ENCODE measurements around the gene C3orf38.

Gene C3orf38

GRCh38 chr3:88123526-88123925, 26.2 kb upstream of the C3orf38 start:
- Histone ChIP-seq H3K27ac (replicated peaks) (no peak overlapping the region), H3K4me3 (replicated peaks; ENCODE audit: insufficient read depth, low read length) (no peak overlapping the region), H3K27me3 (ENCODE audit: insufficient read depth, poor library complexity, severe bottlenecking) (no peaks in the 10 kb centered on the region)
- no peak for DNase-seq (ENCODE audit: low read depth in 1 of 2, low spot score in 1 of 2)
- no peak for TF ChIP-seq SPI1 (IDR thresholded peaks at IDR 0.05; ENCODE audit: borderline replicate concordance, low read depth)
- no peak for TF ChIP-seq CTCF (IDR thresholded peaks at IDR 0.05; ENCODE audit: insufficient read depth, low read length)
- TF ChIP-seq, protein P1, sequence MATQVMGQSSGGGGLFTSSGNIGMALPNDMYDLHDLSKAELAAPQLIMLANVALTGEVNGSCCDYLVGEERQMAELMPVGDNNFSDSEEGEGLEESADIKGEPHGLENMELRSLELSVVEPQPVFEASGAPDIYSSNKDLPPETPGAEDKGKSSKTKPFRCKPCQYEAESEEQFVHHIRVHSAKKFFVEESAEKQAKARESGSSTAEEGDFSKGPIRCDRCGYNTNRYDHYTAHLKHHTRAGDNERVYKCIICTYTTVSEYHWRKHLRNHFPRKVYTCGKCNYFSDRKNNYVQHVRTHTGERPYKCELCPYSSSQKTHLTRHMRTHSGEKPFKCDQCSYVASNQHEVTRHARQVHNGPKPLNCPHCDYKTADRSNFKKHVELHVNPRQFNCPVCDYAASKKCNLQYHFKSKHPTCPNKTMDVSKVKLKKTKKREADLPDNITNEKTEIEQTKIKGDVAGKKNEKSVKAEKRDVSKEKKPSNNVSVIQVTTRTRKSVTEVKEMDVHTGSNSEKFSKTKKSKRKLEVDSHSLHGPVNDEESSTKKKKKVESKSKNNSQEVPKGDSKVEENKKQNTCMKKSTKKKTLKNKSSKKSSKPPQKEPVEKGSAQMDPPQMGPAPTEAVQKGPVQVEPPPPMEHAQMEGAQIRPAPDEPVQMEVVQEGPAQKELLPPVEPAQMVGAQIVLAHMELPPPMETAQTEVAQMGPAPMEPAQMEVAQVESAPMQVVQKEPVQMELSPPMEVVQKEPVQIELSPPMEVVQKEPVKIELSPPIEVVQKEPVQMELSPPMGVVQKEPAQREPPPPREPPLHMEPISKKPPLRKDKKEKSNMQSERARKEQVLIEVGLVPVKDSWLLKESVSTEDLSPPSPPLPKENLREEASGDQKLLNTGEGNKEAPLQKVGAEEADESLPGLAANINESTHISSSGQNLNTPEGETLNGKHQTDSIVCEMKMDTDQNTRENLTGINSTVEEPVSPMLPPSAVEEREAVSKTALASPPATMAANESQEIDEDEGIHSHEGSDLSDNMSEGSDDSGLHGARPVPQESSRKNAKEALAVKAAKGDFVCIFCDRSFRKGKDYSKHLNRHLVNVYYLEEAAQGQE (IDR thresholded peaks at IDR 0.05; ENCODE audit: insufficient replicate concordance, low read depth): no peak
- TF ChIP-seq GABPA (IDR thresholded peaks at IDR 0.05; ENCODE audit: low read depth): no peak
- no peak for TF ChIP-seq POLR2AphosphoS5 (IDR thresholded peaks at IDR 0.05; ENCODE audit: low read depth)

DNA sequence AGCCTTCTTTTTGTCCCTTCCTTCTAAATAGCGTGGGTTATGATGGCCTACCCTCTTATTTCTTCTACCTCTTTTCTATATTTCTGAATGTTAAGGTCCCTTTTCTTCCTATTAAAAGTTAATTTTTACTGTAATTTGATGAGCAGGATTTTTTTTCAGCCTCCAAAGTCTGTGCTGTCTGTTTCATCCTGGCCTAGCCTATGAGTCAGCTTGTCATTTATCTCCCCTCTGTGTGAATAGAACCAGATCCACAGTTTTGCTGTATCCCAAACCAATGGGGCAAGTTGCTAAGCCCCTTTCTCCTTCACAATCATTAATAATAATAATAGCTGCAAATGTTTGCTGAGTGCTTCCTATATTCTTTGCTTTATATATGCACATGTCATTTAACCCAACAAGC, 18.1 kb upstream of the C3orf38 start:
- DNase-seq (ENCODE audit: low read depth in 1 of 2, low spot score in 1 of 2): no peak
- H3K27ac ChIP-seq (replicated peaks): no peak overlapping the region
- H3K4me3 ChIP-seq (replicated peaks; ENCODE audit: insufficient read depth, low read length): no peak overlapping the region
- no peaks in the 10 kb centered on the region for H3K27me3 ChIP-seq (ENCODE audit: insufficient read depth, poor library complexity, severe bottlenecking)
- no peak for TF ChIP-seq CTCF (IDR thresholded peaks at IDR 0.05; ENCODE audit: insufficient read depth, low read length)
- no peak for TF ChIP-seq SPI1 (IDR thresholded peaks at IDR 0.05; ENCODE audit: borderline replicate concordance, low read depth)
- TF ChIP-seq GABPA (IDR thresholded peaks at IDR 0.05; ENCODE audit: low read depth): no peak
- no peak for TF ChIP-seq POLR2AphosphoS5 (IDR thresholded peaks at IDR 0.05; ENCODE audit: low read depth)
- TF ChIP-seq, protein P1 (IDR thresholded peaks at IDR 0.05; ENCODE audit: insufficient replicate concordance, low read depth): no peak

DNA sequence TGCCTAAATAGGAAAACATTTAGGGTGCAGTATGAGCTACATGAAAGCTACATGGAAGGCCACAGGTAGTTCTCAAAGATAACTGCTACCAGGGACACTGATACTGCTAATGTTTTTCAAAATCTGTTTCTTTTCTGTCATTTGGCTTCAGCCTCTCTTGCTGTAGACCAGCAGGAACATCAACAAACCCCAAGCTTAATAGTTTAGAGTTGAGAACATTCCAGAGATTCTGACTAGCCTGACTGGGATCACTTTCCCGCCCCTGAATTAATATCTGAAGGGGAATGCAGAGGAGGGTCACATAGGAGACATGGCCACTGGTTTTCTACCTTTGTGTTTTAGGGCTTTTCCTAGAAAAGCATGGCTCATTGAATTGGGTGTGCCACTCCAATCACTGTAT, 16.9 kb upstream of the C3orf38 start:
- Histone ChIP-seq H3K4me3 (replicated peaks; ENCODE audit: insufficient read depth, low read length) (no peak overlapping the region), H3K27me3 (ENCODE audit: insufficient read depth, poor library complexity, severe bottlenecking) (no peaks in the 10 kb centered on the region), H3K27ac (replicated peaks) (no peak overlapping the region)
- TF ChIP-seq POLR2AphosphoS5 (IDR thresholded peaks at IDR 0.05; ENCODE audit: low read depth): no peak
- no peak for TF ChIP-seq SPI1 (IDR thresholded peaks at IDR 0.05; ENCODE audit: borderline replicate concordance, low read depth)
- no peak for TF ChIP-seq CTCF (IDR thresholded peaks at IDR 0.05; ENCODE audit: insufficient read depth, low read length)
- TF ChIP-seq, protein P1 (IDR thresholded peaks at IDR 0.05; ENCODE audit: insufficient replicate concordance, low read depth): no peak
- no peak for TF ChIP-seq GABPA (IDR thresholded peaks at IDR 0.05; ENCODE audit: low read depth)
- no peak for DNase-seq (ENCODE audit: low read depth in 1 of 2, low spot score in 1 of 2)

All from HL-60 (cell line).